ENCODE measurements around the gene ZMYND15. TPM values are rescaled to one million over a fixed set of nuclear protein-coding genes. Genes with fewer than 3 reads are reported as not detected.

The ZMYND15 gene
- total RNA-seq, 4 donors from 2014 or later = 0.29 to 0.44 (median 0.37) TPM

DNA sequence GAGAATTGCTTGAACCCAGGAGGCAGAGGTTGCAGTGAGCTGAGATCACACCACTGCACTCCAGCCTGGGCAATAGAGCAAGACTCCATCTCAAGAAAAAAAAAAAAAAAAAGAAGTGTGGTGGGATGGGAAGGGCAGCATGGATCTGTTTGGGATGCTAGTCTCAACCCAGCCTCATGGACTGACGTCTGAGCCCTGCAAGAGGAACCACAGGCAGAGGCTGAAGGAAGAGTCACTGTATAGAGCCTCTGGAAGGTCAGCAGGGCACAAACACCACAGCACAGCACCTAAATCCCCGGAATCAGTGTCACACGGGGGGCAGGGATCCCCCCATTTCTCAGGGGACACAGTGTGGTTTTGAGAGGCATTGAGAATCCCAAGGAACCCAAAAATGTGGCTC, 11.0 kb downstream of the ZMYND15 start:
- intact Hi-C loops (cut with DNase I) = no loop called here
- Histone ChIP-seq H3K4me3 (replicated peaks in 1 of 3) (no peak overlapping the region), H3K4me1 (peaks cover 0 to 2% of the 10 kb centered on the region in 2 donors), H3K27me3 (no peaks in the 10 kb centered on the region), H3K27ac (no peak overlapping the region), H3K36me3 (no peaks in the 10 kb centered on the region), H3K9me3 (no peaks in the 10 kb centered on the region)
- TF ChIP-seq, protein P1, sequence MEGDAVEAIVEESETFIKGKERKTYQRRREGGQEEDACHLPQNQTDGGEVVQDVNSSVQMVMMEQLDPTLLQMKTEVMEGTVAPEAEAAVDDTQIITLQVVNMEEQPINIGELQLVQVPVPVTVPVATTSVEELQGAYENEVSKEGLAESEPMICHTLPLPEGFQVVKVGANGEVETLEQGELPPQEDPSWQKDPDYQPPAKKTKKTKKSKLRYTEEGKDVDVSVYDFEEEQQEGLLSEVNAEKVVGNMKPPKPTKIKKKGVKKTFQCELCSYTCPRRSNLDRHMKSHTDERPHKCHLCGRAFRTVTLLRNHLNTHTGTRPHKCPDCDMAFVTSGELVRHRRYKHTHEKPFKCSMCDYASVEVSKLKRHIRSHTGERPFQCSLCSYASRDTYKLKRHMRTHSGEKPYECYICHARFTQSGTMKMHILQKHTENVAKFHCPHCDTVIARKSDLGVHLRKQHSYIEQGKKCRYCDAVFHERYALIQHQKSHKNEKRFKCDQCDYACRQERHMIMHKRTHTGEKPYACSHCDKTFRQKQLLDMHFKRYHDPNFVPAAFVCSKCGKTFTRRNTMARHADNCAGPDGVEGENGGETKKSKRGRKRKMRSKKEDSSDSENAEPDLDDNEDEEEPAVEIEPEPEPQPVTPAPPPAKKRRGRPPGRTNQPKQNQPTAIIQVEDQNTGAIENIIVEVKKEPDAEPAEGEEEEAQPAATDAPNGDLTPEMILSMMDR (IDR thresholded peaks at IDR 0.05) = no peak
- TF ChIP-seq POLR2A (IDR thresholded peaks at IDR 0.05) = no peak
- DNase-seq = no peak
- WGBS, 2 donors = 49 to 50% methylated on average over 3 of the region's 3 CpGs

DNA sequence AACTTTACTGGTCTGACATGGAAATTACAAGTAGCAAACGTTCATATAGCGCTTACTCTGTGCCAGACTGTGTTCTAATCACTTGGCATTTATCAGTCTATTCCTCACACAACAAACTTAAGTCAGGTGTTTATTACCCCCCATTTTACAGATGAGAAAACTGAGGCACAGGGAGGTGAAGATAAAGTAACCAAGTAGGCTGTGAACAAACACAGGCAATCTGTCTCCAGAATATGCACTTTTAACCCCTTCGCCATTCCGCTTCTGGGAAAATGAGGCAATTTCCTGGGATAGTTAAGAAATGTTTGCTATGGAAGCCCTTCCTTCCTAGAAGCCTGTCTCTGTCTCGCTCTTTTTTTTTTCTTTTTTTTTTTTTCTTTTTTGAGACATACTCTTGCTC, 12.3 kb downstream of the ZMYND15 start:
- Histone ChIP-seq H3K4me1 (no peaks in the 10 kb centered on the region), H3K27me3 (no peaks in the 10 kb centered on the region), H3K4me3 (replicated peaks in 1 of 3) (no peak overlapping the region), H3K9me3 (no peaks in the 10 kb centered on the region), H3K36me3 (no peaks in the 10 kb centered on the region), H3K27ac (no peak overlapping the region)
- intact Hi-C loops (cut with DNase I) = no loop called here
- WGBS, 2 donors = 67 to 76% methylated on average over 5 of the region's 5 CpGs
- no peak for TF ChIP-seq POLR2A (IDR thresholded peaks at IDR 0.05)
- TF ChIP-seq, protein P1 (IDR thresholded peaks at IDR 0.05) = no peak
- no peak for DNase-seq

DNA sequence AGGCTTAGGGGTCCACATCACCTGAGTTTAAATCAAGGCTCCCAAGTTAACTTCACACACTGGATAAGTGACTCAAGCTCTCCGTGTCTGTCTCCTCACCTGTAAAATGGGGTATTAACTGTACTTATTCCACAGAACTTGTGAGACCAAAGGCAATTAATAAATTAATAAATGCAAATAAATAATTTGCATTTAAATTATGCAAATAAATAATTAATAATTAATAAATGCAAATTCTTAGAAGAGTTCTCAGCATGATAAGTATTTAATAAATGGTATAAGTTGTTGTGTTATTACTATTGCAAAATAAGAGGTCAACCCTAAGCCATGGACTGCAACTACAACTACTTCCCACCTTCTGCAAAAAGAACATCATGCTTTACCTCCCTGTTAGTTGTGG, 13.8 kb downstream of the ZMYND15 start:
- Histone ChIP-seq H3K36me3 (no peaks in the 10 kb centered on the region), H3K4me1 (no peaks in the 10 kb centered on the region), H3K4me3 (replicated peaks in 1 of 3) (no peak overlapping the region), H3K27ac (no peak overlapping the region), H3K9me3 (no peaks in the 10 kb centered on the region), H3K27me3 (no peaks in the 10 kb centered on the region)
- DNase-seq = no peak
- intact Hi-C loops (cut with DNase I) = no loop called here
- TF ChIP-seq, protein P1 (IDR thresholded peaks at IDR 0.05) = no peak
- no peak for TF ChIP-seq POLR2A (IDR thresholded peaks at IDR 0.05)
- 89 to 90% methylated on average over 1 of the region's 1 CpG for WGBS, 2 donors

DNA sequence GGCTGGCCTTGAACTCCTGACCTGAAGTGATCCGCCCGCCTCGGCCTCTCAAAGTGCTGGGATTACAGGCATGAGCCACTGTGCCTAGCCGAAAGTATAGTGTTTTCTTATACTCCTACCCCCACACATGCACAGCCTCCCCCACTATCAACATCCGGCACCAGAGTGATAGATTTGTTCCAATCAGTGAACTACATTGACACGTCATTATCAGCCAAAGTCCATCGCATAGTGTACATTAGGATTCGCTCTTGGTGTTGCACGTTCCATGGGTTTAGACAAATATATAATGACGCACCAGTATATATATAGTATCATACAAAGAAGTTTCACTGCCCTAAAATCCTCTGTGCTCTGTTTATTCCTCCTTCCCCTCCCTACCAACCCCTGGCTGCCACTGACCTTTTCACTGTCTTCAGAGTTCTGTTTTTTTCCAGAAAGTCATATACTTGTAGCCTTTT, 20.2 kb downstream of the ZMYND15 start:
- TF ChIP-seq POLR2A (IDR thresholded peaks at IDR 0.05) = no peak
- TF ChIP-seq, protein P1 (IDR thresholded peaks at IDR 0.05) = no peak
- no peak overlapping the region for H3K27ac ChIP-seq
- 89 to 97% methylated on average over 10 of the region's 10 CpGs for WGBS, 2 donors
- intact Hi-C loops (cut with DNase I) = no loop called here
- DNase-seq = no peak
- no peaks in the 10 kb centered on the region for H3K4me1 ChIP-seq
- no peaks in the 10 kb centered on the region for H3K9me3 ChIP-seq
- no peaks in the 10 kb centered on the region for H3K27me3 ChIP-seq
- no peaks in the 10 kb centered on the region for H3K36me3 ChIP-seq
- no peak overlapping the region for H3K4me3 ChIP-seq (replicated peaks in 1 of 3)

DNA sequence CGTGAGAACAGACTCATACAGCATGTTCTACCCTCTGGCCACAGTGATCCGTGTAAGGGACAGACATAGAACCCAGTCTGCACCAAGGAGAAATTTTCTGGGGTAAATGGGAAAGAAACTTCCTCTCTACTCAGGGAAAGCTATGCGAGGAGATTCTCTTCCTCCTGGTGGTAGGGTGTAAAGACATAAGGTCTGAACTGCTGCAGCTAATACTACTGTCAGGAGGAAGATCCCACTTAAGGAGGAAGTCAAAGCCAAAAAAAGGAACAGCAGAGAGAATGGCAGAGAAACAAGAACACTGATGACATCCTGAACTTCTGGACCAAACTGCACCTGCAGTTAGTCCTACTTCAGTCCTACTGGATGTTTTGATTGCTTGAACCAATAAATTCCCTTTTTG, 25.0 kb downstream of the ZMYND15 start:
- intact Hi-C loops (cut with DNase I) = no loop called here
- TF ChIP-seq POLR2A (IDR thresholded peaks at IDR 0.05) = no peak
- TF ChIP-seq, protein P1 (IDR thresholded peaks at IDR 0.05) = no peak
- WGBS, 2 donors = 71% methylated on average over 3 of the region's 3 CpGs
- H3K36me3 ChIP-seq = no peaks in the 10 kb centered on the region
- no peak overlapping the region for H3K4me3 ChIP-seq (replicated peaks in 1 of 3)
- no peaks in the 10 kb centered on the region for H3K9me3 ChIP-seq
- no peak for DNase-seq
- no peaks in the 10 kb centered on the region for H3K4me1 ChIP-seq
- no peaks in the 10 kb centered on the region for H3K27me3 ChIP-seq
- H3K27ac ChIP-seq = no peak overlapping the region

All from thyroid gland (tissue), 4 donors.